Measurements from ENCODE around the gene RTKN2.

DNA sequence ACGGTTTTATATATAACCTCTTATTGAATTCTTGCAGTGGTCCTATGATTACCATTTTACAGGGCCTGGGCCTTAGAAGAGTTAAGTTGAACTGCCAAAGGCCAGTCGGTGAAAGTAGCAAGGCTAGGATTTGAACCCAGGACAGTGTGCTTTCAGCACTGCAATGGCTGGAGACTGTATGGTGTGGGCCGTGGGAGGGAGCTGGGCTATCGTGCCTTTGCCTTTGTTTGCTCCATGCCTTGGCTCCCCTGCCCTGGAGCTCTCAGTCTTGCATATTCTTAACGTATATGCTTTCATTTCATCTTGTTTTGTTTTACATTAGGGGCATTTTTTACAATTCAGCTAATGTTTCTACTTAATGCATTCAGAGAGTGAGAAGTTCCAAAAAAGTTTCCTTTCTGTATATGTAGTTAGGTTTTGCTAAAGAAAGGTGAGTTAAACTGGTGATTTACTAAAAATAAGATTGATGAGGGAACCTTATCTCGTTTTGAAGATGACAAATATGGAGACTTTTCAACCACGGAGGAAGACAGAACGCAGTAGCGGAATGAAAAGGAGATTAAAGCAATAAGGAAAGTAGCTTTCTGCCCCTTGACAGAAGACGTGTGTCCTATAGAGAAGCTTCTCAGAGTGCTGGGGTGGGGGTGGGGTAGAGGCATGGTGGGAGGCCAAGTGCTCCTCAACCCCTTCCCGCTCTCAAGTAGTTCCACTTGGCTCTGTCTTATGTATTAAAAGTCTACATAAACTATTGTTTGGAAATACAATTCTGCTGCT, 82.5 kb downstream of the RTKN2 start:
- TF ChIP-seq POLR2A (IDR thresholded peaks at IDR 0.05) = no peak
- TF ChIP-seq, protein P1, sequence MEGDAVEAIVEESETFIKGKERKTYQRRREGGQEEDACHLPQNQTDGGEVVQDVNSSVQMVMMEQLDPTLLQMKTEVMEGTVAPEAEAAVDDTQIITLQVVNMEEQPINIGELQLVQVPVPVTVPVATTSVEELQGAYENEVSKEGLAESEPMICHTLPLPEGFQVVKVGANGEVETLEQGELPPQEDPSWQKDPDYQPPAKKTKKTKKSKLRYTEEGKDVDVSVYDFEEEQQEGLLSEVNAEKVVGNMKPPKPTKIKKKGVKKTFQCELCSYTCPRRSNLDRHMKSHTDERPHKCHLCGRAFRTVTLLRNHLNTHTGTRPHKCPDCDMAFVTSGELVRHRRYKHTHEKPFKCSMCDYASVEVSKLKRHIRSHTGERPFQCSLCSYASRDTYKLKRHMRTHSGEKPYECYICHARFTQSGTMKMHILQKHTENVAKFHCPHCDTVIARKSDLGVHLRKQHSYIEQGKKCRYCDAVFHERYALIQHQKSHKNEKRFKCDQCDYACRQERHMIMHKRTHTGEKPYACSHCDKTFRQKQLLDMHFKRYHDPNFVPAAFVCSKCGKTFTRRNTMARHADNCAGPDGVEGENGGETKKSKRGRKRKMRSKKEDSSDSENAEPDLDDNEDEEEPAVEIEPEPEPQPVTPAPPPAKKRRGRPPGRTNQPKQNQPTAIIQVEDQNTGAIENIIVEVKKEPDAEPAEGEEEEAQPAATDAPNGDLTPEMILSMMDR (IDR thresholded peaks at IDR 0.05) = no peak
